ENCODE measurements around the gene FBRSL1.
A peak's percentile ranks its signal among the peaks of the same experiment; 100 is the strongest.

Gene FBRSL1

DNA sequence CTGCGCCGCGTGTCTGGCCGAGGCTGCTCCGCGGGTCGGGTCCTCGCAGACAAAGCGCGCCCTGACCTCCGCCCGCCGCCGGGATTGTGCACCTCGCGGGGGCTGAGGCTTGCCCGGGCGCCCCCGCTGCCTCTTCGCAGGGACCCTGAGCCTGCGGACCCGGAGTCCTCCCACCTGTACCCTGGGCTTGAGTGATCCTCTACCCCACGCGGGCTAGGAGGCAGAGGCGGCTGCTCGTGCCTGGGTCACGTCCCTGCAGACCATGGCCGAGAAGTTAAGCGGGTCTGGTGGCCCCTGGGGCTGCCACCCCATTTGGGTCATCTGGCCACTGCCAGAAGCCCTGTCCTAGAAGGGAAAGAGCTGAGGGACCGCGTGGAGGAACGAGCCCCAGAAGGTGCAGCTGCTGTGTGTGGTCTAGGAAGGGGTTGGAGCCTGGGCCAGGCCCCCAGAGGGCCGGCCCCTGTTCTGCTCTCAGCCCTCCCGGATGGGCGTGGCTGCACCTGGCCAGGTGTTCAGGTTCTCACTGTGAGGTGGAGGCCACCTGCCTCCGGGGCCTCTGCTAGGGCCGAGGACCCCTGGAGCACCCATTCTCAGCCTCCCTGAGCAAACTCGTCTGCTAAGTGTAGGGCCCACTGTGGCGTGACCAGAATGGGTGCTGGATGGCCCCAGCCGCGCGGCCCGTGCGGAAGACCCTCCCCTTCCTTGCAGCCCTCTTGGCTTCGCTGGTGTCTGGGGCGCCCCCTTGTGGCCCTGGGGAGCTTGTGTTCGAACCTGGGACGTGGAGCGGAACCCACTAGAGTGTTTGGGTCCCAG is 70.9 kb downstream of the FBRSL1 start:
- peak; percentile 88 for DNase-seq
